ENCODE data around the gene ZDHHC22. TPM values are rescaled to one million over a fixed set of nuclear protein-coding genes. Genes with fewer than 3 reads are reported as not detected.

ZDHHC22 gene
- total RNA-seq, 2 donors from 2014 or later, result 0.38 to 1.7 TPM

- Histone ChIP-seq H3K27ac (ENCODE audit: low read depth, low read length) (peak overlapping the region; percentile 98), H3K27me3 (ENCODE audit: control insufficient read depth, insufficient read depth, low read length, poor library complexity, severe bottlenecking) (no peaks in the 10 kb centered on the region), H3K4me3 (ENCODE audit: low read length) (peak overlapping the region; percentile 17), H3K9me3 (ENCODE audit: control insufficient read depth, low read length) (peaks cover 7% of the 10 kb centered on the region), H3K4me1 (ENCODE audit: control insufficient read depth, insufficient read depth, low read length) (peaks cover 22% of the 10 kb centered on the region), H3K36me3 (ENCODE audit: control insufficient read depth, insufficient read depth, low read length) (no peaks in the 10 kb centered on the region), H3K9ac (ENCODE audit: extremely low read depth, low read length, poor library complexity, severe bottlenecking) (peak overlapping the region; percentile 56)
- H3K36me3 Mint-ChIP-seq (ENCODE audit: low read depth), result no peaks in the 10 kb centered on the region
- peaks cover 54% of the 10 kb centered on the region for H3K4me1 Mint-ChIP-seq
- H3K27me3 Mint-ChIP-seq (ENCODE audit: insufficient read depth), result no peaks in the 10 kb centered on the region
- peaks cover 10% of the 10 kb centered on the region for H3K9me3 Mint-ChIP-seq
- H3K4me3 Mint-ChIP-seq, result no peak overlapping the region
- peak overlapping the region; percentile 85 for H3K27ac Mint-ChIP-seq
- 93% methylated on average over 3 of the region's 3 CpGs; no CpG with 5 or more reads in 1 of the 2 experiments for WGBS, 2 experiments (ENCODE audit: insufficient coverage in 1 of 2, insufficient read length in 1 of 2)
- peak; percentile 78 for DNase-seq
- no peak for TF ChIP-seq CTCF (conservative IDR thresholded peaks at IDR 0.05)
Observed at GRCh38 chr14:77086017-77086727, 55.4 kb downstream of the ZDHHC22 start.

DNA sequence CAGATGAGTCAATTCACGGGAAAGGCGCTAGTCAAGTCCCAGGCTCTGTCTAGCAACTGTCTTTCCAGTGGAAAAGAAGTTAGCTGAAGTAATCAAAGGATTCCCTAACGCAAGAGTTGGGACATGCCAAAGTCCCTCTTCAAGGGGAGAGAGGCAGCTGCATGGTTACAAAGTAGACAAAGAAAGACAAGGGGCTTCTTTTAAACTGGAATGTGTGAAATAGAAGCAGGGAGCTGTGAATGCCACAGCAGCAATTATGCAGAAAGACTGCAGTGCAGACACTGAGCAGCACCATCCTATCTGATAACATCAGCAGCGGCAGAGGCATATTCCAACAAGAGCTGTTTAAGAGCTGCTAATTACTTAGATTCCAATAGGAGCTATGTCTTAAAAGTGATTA, 56.1 kb downstream of the ZDHHC22 start:
- Mint-ChIP-seq H3K4me3 (no peak overlapping the region), H3K27me3 (ENCODE audit: insufficient read depth) (no peaks in the 10 kb centered on the region), H3K9me3 (peaks cover 7% of the 10 kb centered on the region), H3K36me3 (ENCODE audit: low read depth) (no peaks in the 10 kb centered on the region), H3K27ac (peak overlapping the region; percentile 83), H3K4me1 (peaks cover 54% of the 10 kb centered on the region)
- Histone ChIP-seq H3K27me3 (ENCODE audit: control insufficient read depth, insufficient read depth, low read length, poor library complexity, severe bottlenecking) (no peaks in the 10 kb centered on the region), H3K4me1 (ENCODE audit: control insufficient read depth, insufficient read depth, low read length) (peaks cover 22% of the 10 kb centered on the region), H3K9ac (ENCODE audit: extremely low read depth, low read length, poor library complexity, severe bottlenecking) (peak overlapping the region; percentile 56), H3K4me3 (ENCODE audit: low read length) (peak overlapping the region; percentile 17), H3K36me3 (ENCODE audit: control insufficient read depth, insufficient read depth, low read length) (no peaks in the 10 kb centered on the region), H3K9me3 (ENCODE audit: control insufficient read depth, low read length) (peaks cover 1% of the 10 kb centered on the region), H3K27ac (ENCODE audit: low read depth, low read length) (peak overlapping the region; percentile 98)
- no peak for TF ChIP-seq CTCF (conservative IDR thresholded peaks at IDR 0.05)
- peak; percentile 80 for DNase-seq
- WGBS, 2 experiments (ENCODE audit: insufficient coverage in 1 of 2, insufficient read length in 1 of 2), result 23 to 36% methylated on average over 4 of the region's 4 CpGs

DNA sequence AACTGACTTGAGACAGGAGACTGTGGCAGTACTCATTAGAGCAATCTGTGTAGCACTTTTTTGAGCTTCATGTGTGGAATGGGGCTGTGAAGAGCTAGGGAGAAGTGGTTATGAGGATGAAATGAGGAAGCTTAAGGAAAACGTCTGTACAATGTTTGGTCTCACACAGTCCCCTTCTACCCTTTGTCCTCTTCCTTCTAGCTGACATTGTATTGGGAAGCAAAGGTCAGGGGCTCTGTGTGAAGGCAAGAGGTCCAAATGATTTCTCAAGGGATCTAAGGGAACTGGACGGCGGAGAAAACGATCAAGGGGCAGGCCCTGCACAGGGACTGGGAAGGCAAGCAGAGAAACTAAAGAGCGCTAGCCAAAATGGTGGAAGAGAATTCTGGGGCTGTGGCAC, 56.6 kb downstream of the ZDHHC22 start:
- peaks cover 22% of the 10 kb centered on the region for H3K4me1 ChIP-seq (ENCODE audit: control insufficient read depth, insufficient read depth, low read length)
- peak overlapping the region; percentile 56 for H3K9ac ChIP-seq (ENCODE audit: extremely low read depth, low read length, poor library complexity, severe bottlenecking)
- Mint-ChIP-seq H3K4me1 (peaks cover 54% of the 10 kb centered on the region), H3K27ac (peak overlapping the region; percentile 83), H3K4me3 (no peak overlapping the region), H3K9me3 (peaks cover 10% of the 10 kb centered on the region), H3K27me3 (ENCODE audit: insufficient read depth) (no peaks in the 10 kb centered on the region), H3K36me3 (ENCODE audit: low read depth) (no peaks in the 10 kb centered on the region)
- H3K9me3 ChIP-seq (ENCODE audit: control insufficient read depth, low read length), result no peaks in the 10 kb centered on the region
- WGBS, 2 experiments (ENCODE audit: insufficient coverage in 1 of 2, insufficient read length in 1 of 2), result 67 to 80% methylated on average over 4 to 5 of the region's 5 CpGs
- TF ChIP-seq CTCF (conservative IDR thresholded peaks at IDR 0.05), result no peak
- H3K27ac ChIP-seq (ENCODE audit: low read depth, low read length), result peak overlapping the region; percentile 98
- H3K36me3 ChIP-seq (ENCODE audit: control insufficient read depth, insufficient read depth, low read length), result no peaks in the 10 kb centered on the region
- DNase-seq, result no peak
- peak overlapping the region; percentile 17 for H3K4me3 ChIP-seq (ENCODE audit: low read length)
- H3K27me3 ChIP-seq (ENCODE audit: control insufficient read depth, insufficient read depth, low read length, poor library complexity, severe bottlenecking), result no peaks in the 10 kb centered on the region

All from endodermal cell (in vitro differentiated cells).